Activated CD4-positive, alpha-beta T cell treated with anti-CD3 and anti-CD28 coated beads, Interleukin-2, amount 50 U/mL, for 1 hour (primary cell): Measurements from ENCODE around the gene C20orf141.
A peak's percentile ranks its signal among the peaks of the same experiment; 100 is the strongest.
"Not testable (repeated sequence)": the region's sequence is repeated elsewhere in the genome, so short reads cannot be mapped to it uniquely, and the experiment has no call there.

Experiments used
- DNase-seq: peaks from one replicate; pipeline ENCODE4 v3.0.0-alpha.2; 2020

The C20orf141 gene

DNA sequence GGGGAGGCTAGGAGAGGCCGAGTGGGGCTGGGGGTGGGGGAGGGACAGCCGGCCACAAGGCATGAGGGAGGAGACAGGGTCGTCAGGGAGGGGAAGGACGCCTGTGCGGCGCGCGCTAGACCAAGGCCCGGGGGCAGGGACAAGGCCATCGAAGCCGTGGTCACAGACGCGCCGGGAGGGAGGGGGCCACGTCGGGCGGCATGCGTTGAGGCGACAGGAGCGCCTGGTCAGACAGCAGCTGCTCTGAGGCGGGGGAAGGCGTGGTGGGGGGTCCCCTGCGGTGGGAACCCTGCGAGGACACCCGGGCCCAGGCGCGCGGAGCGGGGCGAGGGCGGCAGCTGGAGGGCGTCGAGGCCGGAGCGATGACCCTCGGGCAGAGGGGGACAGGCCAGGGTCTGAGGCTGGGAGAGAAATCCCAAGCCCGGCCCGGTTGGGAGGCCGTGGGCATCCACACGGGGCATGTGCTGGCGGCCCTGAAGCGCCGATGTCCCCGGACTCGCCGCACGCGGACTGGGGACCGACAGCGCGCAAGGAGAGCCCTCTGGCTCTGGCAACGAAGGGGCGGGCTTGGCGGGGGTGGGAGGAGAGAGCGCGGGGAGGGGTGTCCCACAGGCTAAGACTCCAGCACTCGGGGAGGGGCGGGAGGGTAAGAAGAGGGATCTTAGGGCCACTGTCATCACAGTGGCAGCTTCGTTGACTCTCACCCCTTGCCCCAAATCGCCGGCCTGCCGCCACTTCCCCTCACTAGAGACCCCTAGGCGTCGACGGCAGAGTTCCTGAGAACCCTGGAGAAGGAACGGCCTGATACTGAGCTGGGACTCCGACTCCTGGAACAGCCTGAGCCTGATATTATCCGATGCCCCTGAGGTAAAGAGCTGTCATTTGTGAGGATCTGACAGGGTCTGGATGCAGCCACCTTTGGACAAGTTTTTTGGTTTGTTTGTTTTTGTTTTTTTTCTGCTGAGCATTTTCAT lies 6.4 kb downstream of the C20orf141 start:
- no peak for DNase-seq

DNA sequence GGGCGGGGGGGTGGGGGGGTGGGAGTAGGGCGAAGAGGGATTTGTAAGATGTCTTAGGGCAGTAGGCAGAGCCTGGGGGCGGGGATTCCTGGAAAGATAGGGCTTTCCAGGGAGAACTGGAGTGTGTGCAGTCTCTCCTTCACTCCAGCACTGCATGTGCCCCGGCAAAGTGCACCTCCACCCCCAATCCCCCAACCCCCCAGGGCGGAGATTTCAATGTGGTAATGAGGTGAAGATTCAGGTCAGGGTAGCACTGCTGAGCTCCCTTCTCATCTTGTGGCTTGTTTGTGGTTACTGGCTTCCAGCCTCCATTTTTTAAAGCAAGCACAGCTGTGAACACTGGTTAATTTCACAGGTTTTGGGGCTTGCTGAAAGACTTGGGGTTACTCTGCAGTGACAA lies 7.3 kb downstream of the C20orf141 start:
- peak; percentile 37 for DNase-seq

DNA sequence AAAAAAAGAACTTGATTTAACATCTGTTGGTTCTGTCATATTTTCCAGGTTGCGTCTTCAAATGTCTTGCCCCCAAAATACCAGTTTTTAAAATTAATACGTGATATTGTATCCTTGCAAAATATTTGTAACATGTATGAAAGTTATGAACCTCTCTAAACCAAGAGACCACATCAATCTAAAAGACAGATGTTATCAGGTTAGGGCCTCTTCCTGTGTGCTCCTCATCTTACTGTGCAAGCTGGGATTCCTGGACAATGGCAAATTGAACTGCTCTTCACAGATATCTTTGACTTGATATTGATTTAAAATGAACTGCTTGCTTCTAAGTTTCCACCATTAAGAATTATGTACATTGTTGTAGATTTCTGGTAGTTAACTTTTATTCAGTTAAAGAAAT lies 11.0 kb downstream of the C20orf141 start:
- no peak for DNase-seq

DNA sequence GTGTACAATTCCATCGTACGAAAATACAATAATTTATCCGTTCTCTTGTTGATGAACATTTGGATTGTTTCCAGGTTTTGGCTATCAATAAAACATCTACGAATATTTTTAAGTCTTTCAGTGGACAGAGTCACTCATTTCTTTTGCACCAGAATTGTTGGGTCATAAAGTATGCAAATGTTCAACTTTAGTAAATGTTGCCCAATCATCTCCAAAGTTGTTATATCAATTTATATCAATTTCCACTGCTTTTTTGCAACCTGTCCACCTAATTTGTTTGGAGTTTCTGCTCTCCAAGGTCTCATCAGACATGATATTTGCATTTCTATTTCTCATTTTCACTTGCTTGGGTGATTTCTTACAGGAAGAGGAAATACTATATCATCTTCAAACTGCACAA lies 11.9 kb downstream of the C20orf141 start:
- DNase-seq, result no peak

GRCh38 chr20:2829376-2829775 lies 14.6 kb downstream of the C20orf141 start:
- DNase-seq, result no peak

GRCh38 chr20:2831206-2831605 lies 16.4 kb downstream of the C20orf141 start:
- not testable (repeated sequence) for DNase-seq

DNA sequence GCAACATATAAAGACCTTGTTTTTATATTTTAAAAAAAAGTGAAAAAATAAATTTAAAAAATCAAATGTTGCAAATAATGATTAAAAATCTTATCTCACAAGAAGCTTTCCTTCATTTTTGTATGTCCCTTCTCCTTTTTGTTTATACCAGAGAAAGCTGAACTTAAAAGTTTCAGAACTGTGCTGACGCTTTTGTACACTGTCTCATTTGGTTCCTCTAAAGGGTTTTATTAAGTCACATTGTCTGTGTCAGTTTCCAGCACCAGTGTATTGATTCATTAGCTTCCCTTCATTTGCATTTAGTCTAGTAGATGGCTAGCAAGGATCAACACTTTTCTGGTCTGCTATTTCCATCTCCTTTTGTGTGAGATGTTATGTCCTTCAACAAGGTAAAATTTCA lies 19.0 kb downstream of the C20orf141 start:
- no peak for DNase-seq

DNA sequence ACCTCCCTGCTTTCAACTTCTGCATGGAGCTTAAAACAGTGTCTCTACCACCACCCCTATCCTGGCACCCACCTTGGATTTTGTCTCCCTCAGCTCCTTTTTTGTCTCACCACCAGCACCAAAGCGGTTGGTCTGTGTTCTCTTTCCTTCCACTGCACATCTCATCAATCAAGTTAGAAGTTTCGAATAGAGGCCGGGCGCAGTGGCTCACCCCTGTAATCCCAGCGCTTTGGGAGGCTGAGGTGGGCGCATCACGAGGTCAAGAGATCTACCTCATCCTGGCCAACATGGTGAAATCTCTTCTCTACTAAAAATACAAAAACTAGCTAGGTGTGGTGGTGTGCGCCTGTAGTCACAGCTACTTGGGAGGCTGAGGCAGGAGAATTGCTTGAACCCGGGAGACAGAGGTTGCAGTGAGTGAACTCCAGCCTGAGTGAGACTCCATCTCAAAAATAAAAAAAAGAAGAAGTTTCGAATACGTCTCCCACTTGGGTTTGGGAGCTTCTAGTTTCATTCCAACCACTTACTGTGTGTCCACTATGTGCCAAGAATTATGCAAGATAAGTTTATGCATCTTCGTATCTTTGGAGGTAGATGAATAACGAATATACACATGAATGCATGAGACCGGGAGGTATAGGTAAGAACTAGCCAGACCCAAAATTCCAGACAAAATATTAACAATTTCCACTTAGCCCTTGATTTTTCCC lies 19.8 kb downstream of the C20orf141 start:
- no peak for DNase-seq

DNA sequence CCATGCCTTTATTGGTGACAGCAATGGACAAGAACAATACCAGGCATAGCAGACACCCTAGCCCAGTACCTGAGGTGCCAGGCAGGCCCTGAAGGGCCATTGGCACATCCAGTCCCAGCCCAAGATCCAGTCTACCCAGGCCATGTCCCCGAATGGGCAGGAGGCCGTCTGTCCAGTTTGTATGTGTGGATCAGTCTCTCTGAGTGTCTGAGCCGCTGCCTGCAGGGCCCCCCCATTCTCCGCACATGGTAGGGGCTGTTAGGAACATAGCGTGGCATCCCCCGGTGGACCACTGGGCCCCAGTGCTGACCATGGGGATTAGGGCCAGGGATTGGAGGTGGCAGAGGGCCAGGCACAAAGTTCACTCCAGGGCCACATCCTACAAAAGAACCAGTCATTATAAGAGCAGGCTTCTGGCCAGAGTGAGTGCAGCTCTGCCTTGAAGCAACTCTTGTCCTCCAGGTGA lies 20.6 kb downstream of the C20orf141 start:
- no peak for DNase-seq

DNA sequence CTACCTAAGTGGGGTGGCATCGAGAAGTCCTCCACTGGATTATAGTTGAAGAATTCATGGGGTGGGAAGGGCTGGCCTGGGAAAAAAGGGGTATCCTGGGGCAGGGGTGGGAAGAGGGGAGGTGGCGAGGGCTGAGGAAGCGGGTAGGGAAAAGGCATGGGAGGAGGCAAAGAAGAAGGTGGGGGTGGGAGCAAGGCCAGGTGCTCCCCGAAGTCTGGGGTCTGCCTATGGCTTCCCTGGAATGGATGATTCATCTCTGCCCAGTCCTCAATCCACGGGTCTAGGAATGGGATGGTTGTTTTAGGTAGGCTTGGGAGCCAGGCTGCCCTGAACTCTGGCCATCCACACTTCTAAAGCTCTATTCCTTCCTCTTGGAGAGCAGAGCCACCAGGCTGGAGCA lies 21.2 kb downstream of the C20orf141 start:
- no peak for DNase-seq

- DNase-seq, result no peak
Measured at GRCh38 chr20:2837221-2837960, 22.6 kb downstream of the C20orf141 start.

DNA sequence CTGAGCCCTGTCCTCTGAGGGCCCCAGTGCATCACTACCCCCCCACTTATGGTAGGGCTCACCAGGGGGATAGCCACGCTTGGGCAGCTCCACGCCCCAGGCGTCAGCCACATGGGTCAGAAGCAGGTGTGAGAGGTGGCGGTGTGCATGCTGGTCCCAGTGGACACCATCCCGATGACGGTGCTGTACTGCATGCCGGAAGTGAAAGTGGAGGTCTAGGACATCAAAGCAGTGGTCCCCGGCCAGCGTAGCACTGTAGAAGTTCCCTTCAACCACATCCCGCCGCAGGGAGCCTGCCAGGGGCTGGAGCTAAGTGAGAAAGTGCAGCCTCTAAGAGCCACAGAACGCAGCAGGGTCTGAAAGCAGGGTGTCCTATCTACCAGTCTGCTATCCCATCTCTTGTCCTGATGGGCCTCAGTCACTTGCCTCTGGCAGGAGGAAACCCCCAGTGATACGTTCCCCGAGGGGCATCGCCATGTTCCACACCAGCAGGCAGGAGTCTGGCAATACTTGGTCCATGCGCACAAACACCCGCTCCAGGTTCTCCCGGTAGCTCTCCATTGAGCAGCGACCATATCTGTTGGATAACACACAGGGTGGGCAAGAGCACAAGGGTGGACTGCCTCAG lies 23.5 kb downstream of the C20orf141 start:
- DNase-seq, result no peak

DNA sequence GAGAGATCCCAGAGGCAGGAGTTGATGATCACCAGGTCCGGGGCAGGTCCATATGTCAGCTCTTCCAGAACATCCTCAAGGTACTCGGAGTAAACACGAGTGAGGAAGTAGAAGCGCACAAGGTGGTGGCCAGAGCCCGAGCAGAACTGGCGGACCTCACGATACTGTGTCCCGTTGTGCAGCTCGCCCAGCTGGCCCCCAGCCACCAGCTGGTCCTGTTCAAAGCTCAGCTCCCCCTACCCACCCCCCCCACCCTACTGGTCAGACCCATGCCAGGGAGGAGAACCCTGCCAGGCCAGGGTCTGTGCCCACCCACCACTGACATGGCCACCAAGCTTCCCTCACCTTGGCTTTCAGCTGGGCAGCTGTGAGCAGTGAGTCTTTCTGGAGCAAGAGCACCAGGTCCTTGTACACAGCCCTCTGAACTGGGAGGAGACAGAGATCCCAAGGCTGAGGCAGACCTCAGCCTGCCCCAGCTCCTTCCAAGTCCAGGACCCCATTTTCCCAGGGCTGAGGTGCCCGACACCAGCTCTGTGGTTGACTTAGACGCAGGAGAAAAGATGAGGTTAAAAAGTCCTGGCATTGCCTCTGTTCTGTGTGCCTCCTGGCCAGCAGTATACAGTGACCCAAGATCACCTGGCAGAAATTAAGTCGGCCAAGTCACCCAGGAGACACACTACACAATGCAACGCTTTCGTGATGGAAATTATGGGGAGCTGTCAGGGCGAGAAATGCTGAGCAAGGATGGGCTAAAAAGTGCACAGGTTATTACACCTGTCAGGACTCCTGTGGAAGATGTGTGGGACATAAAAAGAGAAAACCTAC lies 24.3 kb downstream of the C20orf141 start:
- no peak for DNase-seq

- DNase-seq, result no peak
Measured at GRCh38 chr20:2839732-2840137, 24.9 kb downstream of the C20orf141 start.

DNA sequence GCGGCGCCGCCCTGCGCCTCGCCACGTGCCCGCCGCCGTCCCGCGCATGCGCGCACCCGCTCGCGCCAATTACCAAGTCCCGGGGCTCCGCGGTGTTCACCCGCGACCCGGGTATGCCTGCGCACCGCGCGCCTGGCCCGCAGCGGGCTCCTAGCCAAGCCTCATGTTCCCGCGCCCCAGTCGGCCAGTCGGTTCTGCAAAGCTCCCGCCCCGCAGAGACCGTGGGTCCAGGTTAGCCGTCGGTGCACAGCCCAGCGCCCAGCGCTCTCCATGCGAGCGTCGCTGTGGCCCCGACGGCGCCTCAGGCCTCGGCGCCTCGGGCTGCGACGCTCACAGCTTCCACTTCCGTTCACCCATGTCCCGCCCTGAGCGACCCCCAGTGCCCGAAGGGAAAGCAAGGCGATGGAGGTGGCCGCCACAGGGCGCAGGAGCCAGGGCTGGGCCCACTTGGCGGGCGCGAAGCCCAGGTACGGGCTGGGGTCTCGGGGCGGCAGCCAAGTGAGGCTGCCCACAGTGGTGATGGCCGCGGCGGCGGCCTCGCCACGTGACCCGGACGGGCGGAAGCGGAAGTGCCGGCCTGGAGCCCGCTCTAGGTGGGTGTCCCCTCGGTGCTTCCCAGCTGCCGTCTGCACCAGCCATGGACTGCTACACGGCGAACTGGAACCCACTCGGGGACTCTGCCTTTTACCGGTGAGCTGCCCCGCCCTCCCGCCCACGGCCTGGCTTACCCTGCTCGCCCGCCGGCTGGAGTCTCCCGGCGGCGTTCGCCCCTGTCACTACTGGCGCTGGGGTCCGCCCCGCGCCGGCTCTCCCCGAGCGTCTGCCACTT lies 25.6 kb downstream of the C20orf141 start, which contains the start of the genes PCED1A and VPS16:
Gene PCED1A, minus strand, starts transcription at position 518 of the 829 bp plus-strand sequence. CDS start 743 bp downstream, outside the sequence.
Gene VPS16, plus strand, starts transcription at position 608 of the 829 bp plus-strand sequence. Its CDS starts 30 bp downstream, at position 638.
- DNase-seq, result peak; percentile 85

GRCh38 chr20:2840967-2841531 lies 26.3 kb downstream of the C20orf141 start:
- peak; percentile 16 for DNase-seq

- no peak for DNase-seq
Measured at GRCh38 chr20:2845607-2846006, 30.8 kb downstream of the C20orf141 start.

DNA sequence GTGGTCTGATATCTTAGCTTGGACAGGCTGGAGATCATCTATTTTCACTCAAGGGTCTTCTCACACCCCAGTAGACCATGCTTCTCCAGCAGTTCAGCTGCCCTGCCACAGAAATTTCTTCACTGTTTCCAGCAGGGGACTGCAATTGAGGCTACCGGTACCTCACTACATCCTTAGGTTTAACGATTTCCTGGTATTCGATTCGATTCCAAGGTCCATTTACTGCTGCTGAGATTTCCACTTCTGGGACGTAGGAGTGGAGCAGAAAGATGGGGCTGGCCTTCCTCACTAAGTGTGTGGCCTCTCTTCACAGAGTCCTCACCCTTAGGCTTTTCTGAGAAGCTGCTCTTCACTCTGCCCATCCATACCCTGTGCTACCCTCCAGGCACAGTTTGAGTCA lies 31.9 kb downstream of the C20orf141 start:
- DNase-seq, result no peak

GRCh38 chr20:2847802-2848201 lies 33.0 kb downstream of the C20orf141 start:
- no peak for DNase-seq

DNA sequence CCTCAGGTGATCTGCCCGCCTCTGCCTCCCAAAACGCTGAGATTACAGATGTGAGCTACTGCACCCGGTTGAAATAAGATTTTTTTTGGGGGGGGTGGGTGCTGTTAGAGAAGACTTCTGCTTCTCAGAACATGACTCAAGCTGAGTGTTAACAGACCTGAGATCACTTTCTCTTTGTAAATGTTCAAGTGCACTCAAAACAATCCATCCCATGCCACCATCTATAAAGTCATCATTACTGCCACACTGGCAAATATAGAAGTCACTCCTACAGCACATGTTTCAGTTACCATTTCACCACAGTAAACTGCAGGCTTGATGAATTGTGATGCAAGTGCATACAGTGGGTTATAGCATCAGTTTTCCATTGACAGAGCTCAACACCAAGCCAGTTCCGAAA lies 34.7 kb downstream of the C20orf141 start:
- no peak for DNase-seq
